Measurements from ENCODE around the gene NPBWR2. TPM values are rescaled to one million over a fixed set of nuclear protein-coding genes. Genes with fewer than 3 reads are reported as not detected.
"Not testable (repeated sequence)": the region's sequence is repeated elsewhere in the genome, so short reads cannot be mapped to it uniquely, and the experiment has no call there.

Gene NPBWR2
- total and polyA plus RNA-seq, 8 donors = not detected

DNA sequence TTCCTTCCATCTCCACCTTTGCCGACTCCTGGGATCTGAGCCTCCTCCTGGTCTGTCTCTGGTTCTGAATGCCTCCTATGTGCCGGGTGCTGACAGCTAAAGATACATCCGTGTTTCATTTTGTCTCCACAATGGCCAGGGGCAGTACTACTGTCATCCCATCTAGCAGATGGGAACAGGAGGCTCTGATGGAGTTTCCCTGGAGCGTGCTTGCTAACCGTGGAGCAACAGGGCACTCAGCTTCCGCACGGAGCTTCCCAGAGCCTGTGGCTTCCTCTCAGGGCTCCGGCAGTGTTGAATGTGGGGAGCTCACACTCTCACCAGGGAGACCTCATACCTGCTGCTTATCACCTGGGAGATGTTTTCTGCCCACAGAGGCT, 11.9 kb upstream of the NPBWR2 start:
- peaks cover 0 to 4% (median 0%) of the 10 kb centered on the region in 4 donors for H3K27me3 ChIP-seq
- H3K4me3 ChIP-seq = no peak overlapping the region
- H3K9me3 ChIP-seq = no peaks in the 10 kb centered on the region
- no peak overlapping the region for H3K27ac ChIP-seq
- 64 to 83% methylated on average over 8 of the region's 8 CpGs for WGBS, 2 donors
- TF ChIP-seq, protein P1, sequence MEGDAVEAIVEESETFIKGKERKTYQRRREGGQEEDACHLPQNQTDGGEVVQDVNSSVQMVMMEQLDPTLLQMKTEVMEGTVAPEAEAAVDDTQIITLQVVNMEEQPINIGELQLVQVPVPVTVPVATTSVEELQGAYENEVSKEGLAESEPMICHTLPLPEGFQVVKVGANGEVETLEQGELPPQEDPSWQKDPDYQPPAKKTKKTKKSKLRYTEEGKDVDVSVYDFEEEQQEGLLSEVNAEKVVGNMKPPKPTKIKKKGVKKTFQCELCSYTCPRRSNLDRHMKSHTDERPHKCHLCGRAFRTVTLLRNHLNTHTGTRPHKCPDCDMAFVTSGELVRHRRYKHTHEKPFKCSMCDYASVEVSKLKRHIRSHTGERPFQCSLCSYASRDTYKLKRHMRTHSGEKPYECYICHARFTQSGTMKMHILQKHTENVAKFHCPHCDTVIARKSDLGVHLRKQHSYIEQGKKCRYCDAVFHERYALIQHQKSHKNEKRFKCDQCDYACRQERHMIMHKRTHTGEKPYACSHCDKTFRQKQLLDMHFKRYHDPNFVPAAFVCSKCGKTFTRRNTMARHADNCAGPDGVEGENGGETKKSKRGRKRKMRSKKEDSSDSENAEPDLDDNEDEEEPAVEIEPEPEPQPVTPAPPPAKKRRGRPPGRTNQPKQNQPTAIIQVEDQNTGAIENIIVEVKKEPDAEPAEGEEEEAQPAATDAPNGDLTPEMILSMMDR (IDR thresholded peaks at IDR 0.05) = no peak
- ATAC-seq = no peak
- intact Hi-C loops (cut with DNase I) = no loop called here
- DNase-seq = no peak
- no peak for FAIRE-seq
- no peaks in the 10 kb centered on the region for H3K36me3 ChIP-seq
- no peaks in the 10 kb centered on the region for H3K4me1 ChIP-seq

DNA sequence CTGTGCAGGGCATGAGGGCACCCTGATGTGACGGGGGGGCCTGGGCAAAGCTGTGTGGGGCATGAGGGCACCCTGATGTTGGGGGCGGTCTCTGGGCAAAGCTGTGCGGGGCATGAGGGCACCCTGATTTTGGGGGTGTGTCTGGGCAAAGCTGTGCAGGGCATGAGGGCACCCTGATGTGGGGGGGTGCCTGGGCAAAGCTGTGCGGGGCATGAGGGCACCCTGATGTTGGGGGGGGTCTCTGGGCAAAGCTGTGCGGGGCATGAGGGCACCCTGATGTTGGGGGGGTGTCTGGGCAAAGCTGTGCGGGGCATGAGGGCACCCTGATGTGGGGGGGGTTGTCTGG, 10.0 kb upstream of the NPBWR2 start:
- intact Hi-C loops (cut with DNase I) = not testable (repeated sequence)
- 59 to 88% methylated on average over 2 to 6 of the region's 6 CpGs for WGBS, 2 donors

DNA sequence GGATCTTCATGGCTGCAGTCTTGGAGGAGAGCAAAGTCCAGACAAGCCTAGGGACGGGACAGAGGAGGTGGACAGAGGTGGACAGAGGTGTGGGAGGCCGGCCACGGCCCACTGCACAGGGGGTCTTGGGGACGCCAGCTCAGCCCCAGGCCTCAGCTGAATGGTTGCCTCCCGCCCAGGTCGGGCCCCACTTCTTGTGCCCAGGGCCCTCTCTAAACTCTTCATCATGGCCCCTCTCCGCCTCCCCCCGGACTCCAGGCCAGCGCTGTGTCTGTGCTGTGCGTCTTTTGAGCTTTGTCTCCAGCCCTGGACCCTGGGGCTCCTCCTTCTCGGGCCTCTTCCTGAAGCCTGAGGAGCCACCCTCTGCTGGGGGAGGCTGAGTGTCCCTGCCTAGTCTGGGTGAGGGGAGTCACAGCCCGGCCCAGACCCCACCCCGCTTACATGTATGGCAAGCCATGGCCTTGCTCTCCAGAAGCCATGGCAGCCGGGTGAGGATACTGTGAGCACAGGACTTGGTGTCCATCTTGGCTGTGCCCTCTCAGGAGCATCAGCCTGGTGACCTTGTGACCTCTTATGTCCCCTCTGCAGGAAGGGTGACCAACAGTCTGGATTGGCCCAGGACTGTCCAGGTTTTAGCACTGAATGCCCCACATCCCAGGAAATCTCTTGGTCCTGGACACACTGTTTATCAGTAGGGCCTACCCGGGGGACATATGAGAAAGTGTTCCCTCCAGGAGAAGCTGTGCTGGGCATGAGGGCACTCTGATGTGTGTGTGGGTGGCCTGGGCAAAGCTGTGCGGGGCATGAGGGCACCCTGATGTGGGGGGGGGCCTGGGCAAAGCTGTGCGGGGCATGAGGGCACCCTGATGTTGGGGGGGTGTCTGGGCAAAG, 9.4 kb upstream of the NPBWR2 start:
- intact Hi-C loops (cut with DNase I) = no loop called here
- no peak overlapping the region for H3K27ac ChIP-seq
- TF ChIP-seq, protein P1 (IDR thresholded peaks at IDR 0.05) = no peak
- ATAC-seq = no peak
- 68 to 76% methylated on average over 17 of the region's 17 CpGs for WGBS, 2 donors
- no peak overlapping the region for H3K4me3 ChIP-seq
- H3K4me1 ChIP-seq = no peaks in the 10 kb centered on the region
- peaks cover 0 to 4% (median 0%) of the 10 kb centered on the region in 4 donors for H3K27me3 ChIP-seq
- H3K36me3 ChIP-seq = no peaks in the 10 kb centered on the region
- no peaks in the 10 kb centered on the region for H3K9me3 ChIP-seq
- peak in 1 of 6 donors; percentile 16 for DNase-seq
- no peak for FAIRE-seq

More for the DNA sequence above, 10.0 kb upstream of the NPBWR2 start:
- not testable (repeated sequence) for H3K4me1 ChIP-seq, H3K4me3 ChIP-seq, H3K27me3 ChIP-seq, ATAC-seq, H3K36me3 ChIP-seq, H3K27ac ChIP-seq, H3K9me3 ChIP-seq, FAIRE-seq
- peak in 1 of 6 donors; percentile 35 for DNase-seq

DNA sequence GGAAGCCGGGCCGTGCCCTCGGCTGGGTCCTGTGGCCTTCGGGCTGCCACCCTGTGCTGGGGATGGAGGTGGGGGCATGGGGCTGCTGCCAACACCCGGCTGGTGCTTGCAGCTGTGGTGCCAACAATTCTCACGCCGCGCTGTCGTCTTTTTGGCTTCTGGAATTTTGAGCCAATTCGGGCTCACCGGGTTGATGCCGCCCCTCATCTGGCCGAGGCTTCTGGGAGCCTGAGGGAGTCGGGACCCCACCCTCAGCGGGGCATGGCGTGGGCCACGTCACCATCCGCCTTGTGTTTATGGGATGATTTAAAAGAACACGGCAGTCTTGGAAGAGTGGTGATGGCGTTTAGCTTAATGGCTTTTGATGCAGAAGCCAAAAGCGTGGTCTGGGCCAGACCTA, 8.7 kb upstream of the NPBWR2 start:
- peaks cover 0 to 4% (median 0%) of the 10 kb centered on the region in 4 donors for H3K27me3 ChIP-seq
- TF ChIP-seq, protein P1 (IDR thresholded peaks at IDR 0.05) = no peak
- no peaks in the 10 kb centered on the region for H3K4me1 ChIP-seq
- no peaks in the 10 kb centered on the region for H3K36me3 ChIP-seq
- 69 to 76% methylated on average over 21 of the region's 21 CpGs for WGBS, 2 donors
- DNase-seq (peak in 1 of 6 donors; percentile 12), FAIRE-seq (no peak), ATAC-seq (no peak)
- H3K9me3 ChIP-seq = no peaks in the 10 kb centered on the region
- intact Hi-C loops (cut with DNase I) = no loop called here
- H3K4me3 ChIP-seq = no peak overlapping the region
- H3K27ac ChIP-seq = no peak overlapping the region

DNA sequence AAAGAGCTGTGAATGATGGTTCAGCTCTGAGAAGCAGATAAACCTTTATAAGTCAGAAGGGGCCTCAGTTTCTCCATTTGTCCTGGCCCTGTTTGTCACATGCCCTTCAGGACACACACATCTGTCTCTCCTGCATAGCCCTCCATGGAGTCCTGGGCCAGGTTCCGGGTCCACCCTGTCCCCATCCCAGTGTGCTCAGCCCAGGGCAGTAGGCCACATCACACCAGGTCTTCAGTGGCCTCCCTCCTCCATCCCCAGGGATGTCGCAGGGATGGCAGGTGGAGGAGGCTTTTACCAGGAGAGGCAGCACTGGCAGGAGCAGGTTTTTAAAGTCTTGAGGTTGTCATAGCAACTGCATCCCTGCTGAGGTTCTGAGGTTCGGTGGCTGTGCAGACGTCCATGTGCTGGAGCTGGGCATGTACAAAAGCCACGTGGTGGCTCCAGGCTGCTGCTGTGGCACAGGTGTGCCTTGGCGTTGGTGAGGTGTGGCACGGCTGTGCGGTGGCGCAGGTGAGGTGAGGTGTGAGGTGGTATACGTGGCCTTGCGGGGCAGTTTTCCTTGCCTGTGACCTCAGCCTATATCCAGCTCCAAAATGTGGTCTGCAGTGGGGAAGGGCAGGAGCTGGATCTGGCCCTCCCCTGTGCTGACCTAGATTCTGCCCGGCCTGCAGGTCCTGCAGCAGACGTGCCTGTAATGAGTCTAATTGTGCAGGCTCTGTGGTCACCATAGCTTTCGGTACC, 8.0 kb upstream of the NPBWR2 start:
- no peaks in the 10 kb centered on the region for H3K36me3 ChIP-seq
- intact Hi-C loops (cut with DNase I) = no loop called here
- TF ChIP-seq, protein P1 (IDR thresholded peaks at IDR 0.05) = no peak
- H3K9me3 ChIP-seq = no peaks in the 10 kb centered on the region
- H3K4me3 ChIP-seq = no peak overlapping the region
- ATAC-seq (no peak), DNase-seq (peak in 1 of 6 donors; percentile 28), FAIRE-seq (no peak)
- no peaks in the 10 kb centered on the region for H3K27me3 ChIP-seq
- H3K4me1 ChIP-seq = no peaks in the 10 kb centered on the region
- no peak overlapping the region for H3K27ac ChIP-seq
- 49 to 68% methylated on average over 14 of the region's 14 CpGs for WGBS, 2 donors

Data from pancreas (tissue), 10 donors.